Measurements from ENCODE around the gene ACP2.
A peak's percentile ranks its signal among the peaks of the same experiment; 100 is the strongest.

The ACP2 gene

GRCh38 chr11:47254386-47254785 lies 5.8 kb upstream of the ACP2 start:
- TF ChIP-seq CTCF (IDR thresholded peaks at IDR 0.05; ENCODE audit: control insufficient read depth, extremely low read depth, insufficient read depth), result no peak
- no peak overlapping the region for H3K4me3 ChIP-seq (ENCODE audit: low read depth, low read length)
- no peak for DNase-seq (ENCODE audit: low read depth)

- no peak for DNase-seq (ENCODE audit: low read depth)
- H3K4me3 ChIP-seq (ENCODE audit: low read depth, low read length), result no peak overlapping the region
- no peak for TF ChIP-seq CTCF (IDR thresholded peaks at IDR 0.05; ENCODE audit: control insufficient read depth, extremely low read depth, insufficient read depth)
Observed at GRCh38 chr11:47253660-47254059, 5.0 kb upstream of the ACP2 start.

- DNase-seq (ENCODE audit: low read depth), result no peak
- no peak for TF ChIP-seq CTCF (IDR thresholded peaks at IDR 0.05; ENCODE audit: control insufficient read depth, extremely low read depth, insufficient read depth)
- no peak overlapping the region for H3K4me3 ChIP-seq (ENCODE audit: low read depth, low read length)
Observed at GRCh38 chr11:47251751-47252150, 3.1 kb upstream of the ACP2 start.

- no peak for TF ChIP-seq CTCF (IDR thresholded peaks at IDR 0.05; ENCODE audit: control insufficient read depth, extremely low read depth, insufficient read depth)
- DNase-seq (ENCODE audit: low read depth), result no peak
- H3K4me3 ChIP-seq (ENCODE audit: low read depth, low read length), result peak overlapping the region; percentile 89
Observed at GRCh38 chr11:47249378-47249715, 733 bp upstream of the ACP2 start.

GRCh38 chr11:47248304-47248663 lies 330 bp downstream of the ACP2 start:
- peak overlapping the region; percentile 89 for H3K4me3 ChIP-seq (ENCODE audit: low read depth, low read length)
- DNase-seq (ENCODE audit: low read depth), result no peak
- no peak for TF ChIP-seq CTCF (IDR thresholded peaks at IDR 0.05; ENCODE audit: control insufficient read depth, extremely low read depth, insufficient read depth)

GRCh38 chr11:47247502-47247901 lies 1.1 kb downstream of the ACP2 start:
- no peak for DNase-seq (ENCODE audit: low read depth)
- no peak for TF ChIP-seq CTCF (IDR thresholded peaks at IDR 0.05; ENCODE audit: control insufficient read depth, extremely low read depth, insufficient read depth)
- H3K4me3 ChIP-seq (ENCODE audit: low read depth, low read length), result peak overlapping the region; percentile 89

GRCh38 chr11:47245611-47246357 lies 2.8 kb downstream of the ACP2 start:
- no peak for DNase-seq (ENCODE audit: low read depth)
- TF ChIP-seq CTCF (IDR thresholded peaks at IDR 0.05; ENCODE audit: control insufficient read depth, extremely low read depth, insufficient read depth), result no peak
- H3K4me3 ChIP-seq (ENCODE audit: low read depth, low read length), result no peak overlapping the region

Data from LNCaP clone FGC (cell line).